ENCODE results near the gene LRFN3. TPM values are rescaled to one million over a fixed set of nuclear protein-coding genes. Genes with fewer than 3 reads are reported as not detected.
"Not testable (repeated sequence)": the region's sequence is repeated elsewhere in the genome, so short reads cannot be mapped to it uniquely, and the experiment has no call there.

LRFN3 gene
- total and polyA plus RNA-seq, 9 donors = 1.8 to 13.9 (median 8.7) TPM

- DNase-seq = peak; percentile 28
- Histone ChIP-seq H3K4me3 (ENCODE audit: low read length) (no peak overlapping the region), H3K36me3 (ENCODE audit: control insufficient read depth, insufficient read depth, low read length) (no peaks in the 10 kb centered on the region), H3K27ac (ENCODE audit: low read length) (no peak overlapping the region), H3K27me3 (ENCODE audit: control insufficient read depth, insufficient read depth, low read length) (no peaks in the 10 kb centered on the region), H3K4me1 (ENCODE audit: control insufficient read depth, insufficient read depth, low read length) (no peaks in the 10 kb centered on the region), H3K9me3 (replicated peaks; ENCODE audit: control insufficient read depth, low read depth, low read length) (no peaks in the 10 kb centered on the region)
- 17% methylated on average over 1 of the region's 5 CpGs for WGBS (ENCODE audit: insufficient coverage)
Measured at GRCh38 chr19:35975608-35976214, 39.5 kb downstream of the LRFN3 start.

DNA sequence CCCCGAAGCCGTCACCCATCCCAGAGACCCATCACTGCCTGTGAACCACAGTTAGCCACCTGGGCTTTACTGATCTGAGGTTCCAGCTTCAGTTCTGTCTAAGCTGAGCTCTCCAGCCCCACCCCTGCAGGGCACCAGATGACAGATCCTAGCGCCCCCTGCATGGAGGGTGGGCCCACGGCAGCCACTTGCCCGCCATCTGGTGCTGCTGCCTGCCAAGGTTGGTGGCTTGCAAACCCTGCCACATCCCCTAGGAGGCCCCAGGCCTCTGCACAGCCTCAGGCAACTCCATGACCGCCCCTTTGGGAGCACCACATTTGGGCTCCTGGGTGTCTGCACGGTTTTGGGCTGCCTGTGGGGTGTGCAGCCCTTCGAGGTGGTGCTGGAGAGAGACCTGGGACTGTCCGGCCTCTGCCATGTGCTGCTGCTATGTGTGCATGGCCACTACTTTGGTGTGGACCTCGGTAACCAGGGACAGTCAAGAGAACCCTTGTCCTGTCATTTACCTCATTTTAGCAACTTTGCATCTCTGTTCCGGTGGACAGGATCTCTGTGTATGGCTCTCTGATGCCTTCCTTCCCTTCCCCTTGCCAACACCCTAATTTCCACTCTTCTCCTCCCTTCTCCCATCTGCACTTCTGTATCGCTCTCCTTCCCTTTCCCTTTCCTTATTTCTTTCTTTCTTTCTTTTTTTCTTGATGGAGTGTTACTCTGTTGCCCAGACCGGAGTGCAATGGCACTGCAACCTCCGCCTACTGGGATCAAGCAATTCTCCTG lies 41.5 kb downstream of the LRFN3 start:
- H3K4me1 ChIP-seq (ENCODE audit: control insufficient read depth, insufficient read depth, low read length) = no peaks in the 10 kb centered on the region

GRCh38 chr19:35978271-35978670 lies 42.1 kb downstream of the LRFN3 start:
- no peaks in the 10 kb centered on the region for H3K36me3 ChIP-seq (ENCODE audit: control insufficient read depth, insufficient read depth, low read length)
- 34% methylated on average over 5 of the region's 5 CpGs for WGBS (ENCODE audit: insufficient coverage)
- H3K4me3 ChIP-seq (ENCODE audit: low read length) = no peak overlapping the region
- H3K27ac ChIP-seq (ENCODE audit: low read length) = no peak overlapping the region
- H3K4me1 ChIP-seq (ENCODE audit: control insufficient read depth, insufficient read depth, low read length) = no peaks in the 10 kb centered on the region
- H3K9me3 ChIP-seq (replicated peaks; ENCODE audit: control insufficient read depth, low read depth, low read length) = no peaks in the 10 kb centered on the region
- DNase-seq = no peak
- no peaks in the 10 kb centered on the region for H3K27me3 ChIP-seq (ENCODE audit: control insufficient read depth, insufficient read depth, low read length)

More for the DNA sequence above, 41.5 kb downstream of the LRFN3 start:
- Histone ChIP-seq H3K36me3 (ENCODE audit: control insufficient read depth, insufficient read depth, low read length) (no peaks in the 10 kb centered on the region), H3K27ac (ENCODE audit: low read length) (no peak overlapping the region), H3K9me3 (replicated peaks; ENCODE audit: control insufficient read depth, low read depth, low read length) (no peaks in the 10 kb centered on the region), H3K27me3 (ENCODE audit: control insufficient read depth, insufficient read depth, low read length) (no peaks in the 10 kb centered on the region), H3K4me3 (ENCODE audit: low read length) (no peak overlapping the region)
- WGBS (ENCODE audit: insufficient coverage) = 44% methylated on average over 11 of the region's 14 CpGs
- no peak for DNase-seq

DNA sequence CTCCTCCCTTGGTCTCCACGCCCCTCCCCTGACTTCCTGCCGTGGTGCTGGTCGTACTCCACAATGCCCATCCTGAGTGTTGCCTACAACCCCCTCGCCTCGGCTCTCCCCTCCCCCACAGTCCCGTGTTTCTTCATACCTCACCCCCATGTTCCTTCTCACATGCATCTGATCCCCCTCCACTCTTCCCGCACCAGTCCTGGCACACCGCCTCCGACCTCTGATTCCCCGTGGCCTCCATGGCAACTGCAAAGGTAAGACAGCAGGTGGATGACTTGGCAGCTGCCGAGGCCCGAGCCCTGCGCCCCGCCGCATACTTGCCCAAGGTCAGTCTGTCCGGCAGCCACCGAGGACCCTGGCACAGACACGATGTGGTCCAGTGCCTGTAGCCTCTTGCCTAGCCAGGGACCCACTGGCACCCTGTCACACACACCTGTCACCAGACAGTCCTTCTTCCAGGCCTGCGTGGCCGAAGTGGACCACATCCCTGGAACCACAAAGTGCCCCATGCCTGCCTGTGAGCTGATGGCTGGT lies 42.7 kb downstream of the LRFN3 start:
- Histone ChIP-seq H3K27me3 (ENCODE audit: control insufficient read depth, insufficient read depth, low read length) (no peaks in the 10 kb centered on the region), H3K4me3 (ENCODE audit: low read length) (no peak overlapping the region), H3K9me3 (replicated peaks; ENCODE audit: control insufficient read depth, low read depth, low read length) (no peaks in the 10 kb centered on the region), H3K4me1 (ENCODE audit: control insufficient read depth, insufficient read depth, low read length) (no peaks in the 10 kb centered on the region), H3K27ac (ENCODE audit: low read length) (no peak overlapping the region), H3K36me3 (ENCODE audit: control insufficient read depth, insufficient read depth, low read length) (no peaks in the 10 kb centered on the region)
- DNase-seq = no peak
- WGBS (ENCODE audit: insufficient coverage) = 64% methylated on average over 20 of the region's 20 CpGs

DNA sequence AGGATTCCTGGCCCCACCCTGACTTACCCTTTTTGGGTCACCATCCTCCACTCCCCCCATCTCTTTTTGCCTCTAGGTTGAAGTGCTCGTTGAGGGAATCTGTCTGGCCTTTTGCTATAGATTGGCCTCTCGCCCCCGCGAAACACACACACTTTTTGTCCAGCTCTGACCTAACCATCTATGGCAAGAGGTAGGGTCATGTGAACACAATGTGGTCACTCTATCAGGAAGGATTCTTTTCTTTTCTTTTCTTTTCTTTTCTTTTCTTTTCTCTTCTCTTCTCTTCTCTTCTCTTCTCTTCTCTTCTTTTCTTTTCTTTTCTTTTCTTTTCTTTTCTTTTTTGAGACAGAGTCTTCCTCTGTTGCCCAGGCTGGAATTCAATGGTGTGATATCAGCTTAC lies 44.8 kb downstream of the LRFN3 start:
- no CpG with 5 or more reads among the region's 4 CpGs for WGBS (ENCODE audit: insufficient coverage)
- not testable (repeated sequence) for H3K36me3 ChIP-seq (ENCODE audit: control insufficient read depth, insufficient read depth, low read length); H3K9me3 ChIP-seq (replicated peaks; ENCODE audit: control insufficient read depth, low read depth, low read length); DNase-seq; H3K4me3 ChIP-seq (ENCODE audit: low read length); H3K4me1 ChIP-seq (ENCODE audit: control insufficient read depth, insufficient read depth, low read length); H3K27ac ChIP-seq (ENCODE audit: low read length)
- H3K27me3 ChIP-seq (ENCODE audit: control insufficient read depth, insufficient read depth, low read length) = peaks cover 13% of the 10 kb centered on the region

GRCh38 chr19:35983177-35983576 lies 47.0 kb downstream of the LRFN3 start:
- DNase-seq = no peak
- Histone ChIP-seq H3K9me3 (replicated peaks; ENCODE audit: control insufficient read depth, low read depth, low read length) (no peaks in the 10 kb centered on the region), H3K36me3 (ENCODE audit: control insufficient read depth, insufficient read depth, low read length) (no peaks in the 10 kb centered on the region), H3K27me3 (ENCODE audit: control insufficient read depth, insufficient read depth, low read length) (peaks cover 33% of the 10 kb centered on the region), H3K27ac (ENCODE audit: low read length) (no peak overlapping the region), H3K4me3 (ENCODE audit: low read length) (no peak overlapping the region), H3K4me1 (ENCODE audit: control insufficient read depth, insufficient read depth, low read length) (peaks cover 6% of the 10 kb centered on the region)
- WGBS (ENCODE audit: insufficient coverage) = 70% methylated on average over 5 of the region's 8 CpGs

DNA sequence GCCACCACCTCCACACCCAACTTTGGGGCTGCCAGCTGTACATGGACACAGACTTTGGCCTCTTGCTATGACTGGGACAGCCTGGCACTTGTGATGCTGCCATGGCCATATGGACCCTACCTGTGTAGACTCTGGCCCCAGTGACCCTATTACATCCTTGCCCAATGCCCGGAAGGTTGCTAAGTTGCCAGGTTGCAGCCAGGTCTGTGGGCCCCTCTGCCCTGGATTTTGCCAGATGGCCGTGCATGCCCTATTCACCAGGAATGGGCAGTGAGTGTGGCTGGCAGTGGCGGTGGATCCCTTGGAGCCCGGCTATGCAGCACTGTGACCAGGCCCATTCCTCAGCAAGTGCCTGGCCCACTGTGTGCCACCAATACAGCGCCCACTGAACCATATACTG lies 49.9 kb downstream of the LRFN3 start:
- Histone ChIP-seq H3K36me3 (ENCODE audit: control insufficient read depth, insufficient read depth, low read length) (no peaks in the 10 kb centered on the region), H3K4me3 (ENCODE audit: low read length) (no peak overlapping the region), H3K4me1 (ENCODE audit: control insufficient read depth, insufficient read depth, low read length) (peaks cover 6% of the 10 kb centered on the region), H3K27me3 (ENCODE audit: control insufficient read depth, insufficient read depth, low read length) (peaks cover 35% of the 10 kb centered on the region), H3K27ac (ENCODE audit: low read length) (no peak overlapping the region), H3K9me3 (replicated peaks; ENCODE audit: control insufficient read depth, low read depth, low read length) (no peaks in the 10 kb centered on the region)
- 76% methylated on average over 5 of the region's 5 CpGs for WGBS (ENCODE audit: insufficient coverage)
- no peak for DNase-seq

DNA sequence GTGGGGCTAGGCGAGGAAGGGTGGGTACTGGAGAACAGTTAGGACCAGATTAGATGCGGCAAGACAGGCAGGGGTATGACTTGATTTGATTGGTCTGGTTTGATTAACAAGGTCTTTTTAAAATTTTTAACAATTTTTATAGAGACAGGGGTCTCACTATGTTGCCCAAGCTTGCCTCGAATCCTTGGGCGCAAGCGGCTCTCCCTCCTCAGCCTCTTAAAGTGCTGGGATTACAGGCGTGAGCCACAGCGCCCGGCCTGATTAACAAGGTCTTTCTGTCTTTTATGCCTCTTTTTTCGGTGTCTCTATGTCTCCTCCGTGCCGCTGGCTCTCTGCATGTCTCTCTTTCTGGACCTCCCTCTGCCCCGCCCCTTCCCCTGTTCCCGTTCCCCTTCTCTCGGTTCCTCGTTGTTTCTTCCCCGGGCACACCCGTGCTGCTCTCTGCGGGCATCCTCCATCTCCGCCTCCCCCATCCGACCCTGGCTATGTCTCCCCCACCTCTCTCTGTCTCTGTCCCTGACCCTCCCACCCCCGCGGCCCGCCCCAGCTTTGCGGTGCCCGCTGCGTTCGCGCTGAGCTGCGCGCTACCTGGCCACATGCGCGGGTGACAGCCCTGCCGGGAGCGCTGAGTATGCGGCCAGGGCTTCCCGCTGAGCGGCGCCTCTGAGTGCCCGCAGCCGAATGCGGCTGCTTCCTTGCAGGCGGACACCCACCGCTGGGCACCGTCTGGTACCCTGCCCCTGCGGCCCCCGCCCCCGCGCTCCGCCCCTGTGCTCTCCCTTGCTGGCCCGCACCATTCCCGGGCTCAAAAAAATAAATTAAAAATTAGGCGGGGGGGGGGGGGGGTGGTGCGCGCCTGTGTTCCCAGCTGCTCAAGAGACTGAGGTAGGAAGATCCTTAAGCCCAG lies 50.7 kb downstream of the LRFN3 start:
- no peak overlapping the region for H3K27ac ChIP-seq (ENCODE audit: low read length)
- peaks cover 6% of the 10 kb centered on the region for H3K4me1 ChIP-seq (ENCODE audit: control insufficient read depth, insufficient read depth, low read length)
- H3K36me3 ChIP-seq (ENCODE audit: control insufficient read depth, insufficient read depth, low read length) = no peaks in the 10 kb centered on the region
- no peak for DNase-seq
- H3K4me3 ChIP-seq (ENCODE audit: low read length) = peak overlapping the region; percentile 13
- no peaks in the 10 kb centered on the region for H3K9me3 ChIP-seq (replicated peaks; ENCODE audit: control insufficient read depth, low read depth, low read length)
- H3K27me3 ChIP-seq (ENCODE audit: control insufficient read depth, insufficient read depth, low read length) = peaks cover 35% of the 10 kb centered on the region
- 4% methylated on average over 52 of the region's 54 CpGs for WGBS (ENCODE audit: insufficient coverage)

GRCh38 chr19:35987571-35987896 lies 51.4 kb downstream of the LRFN3 start:
- peaks cover 6% of the 10 kb centered on the region for H3K4me1 ChIP-seq (ENCODE audit: control insufficient read depth, insufficient read depth, low read length)
- H3K27ac ChIP-seq (ENCODE audit: low read length) = no peak overlapping the region
- no peak for DNase-seq
- H3K9me3 ChIP-seq (replicated peaks; ENCODE audit: control insufficient read depth, low read depth, low read length) = no peaks in the 10 kb centered on the region
- H3K36me3 ChIP-seq (ENCODE audit: control insufficient read depth, insufficient read depth, low read length) = no peaks in the 10 kb centered on the region
- no peak overlapping the region for H3K4me3 ChIP-seq (ENCODE audit: low read length)
- H3K27me3 ChIP-seq (ENCODE audit: control insufficient read depth, insufficient read depth, low read length) = peaks cover 35% of the 10 kb centered on the region
- WGBS (ENCODE audit: insufficient coverage) = no CpG with 5 or more reads among the region's 8 CpGs

DNA sequence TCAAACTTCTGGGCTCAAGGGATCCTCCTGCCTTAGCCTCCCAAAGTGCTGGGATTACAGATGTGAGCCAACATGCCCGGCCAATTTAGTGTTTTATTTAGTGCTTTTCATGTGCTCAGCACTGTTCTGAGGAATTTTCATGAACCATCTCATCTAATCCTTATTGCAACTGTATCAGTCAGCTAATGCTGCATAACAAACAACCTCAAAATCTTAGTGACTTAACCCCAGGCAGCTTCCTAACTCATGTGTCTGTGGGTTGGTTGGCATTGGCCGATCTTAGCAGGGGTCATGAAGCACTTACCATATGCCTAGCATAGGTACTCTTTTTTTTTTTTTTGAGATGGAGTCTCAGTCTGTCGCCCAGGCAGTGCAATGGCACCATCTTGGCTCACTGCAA lies 52.6 kb downstream of the LRFN3 start:
- H3K9me3 ChIP-seq (replicated peaks; ENCODE audit: control insufficient read depth, low read depth, low read length) = no peaks in the 10 kb centered on the region
- H3K36me3 ChIP-seq (ENCODE audit: control insufficient read depth, insufficient read depth, low read length) = no peaks in the 10 kb centered on the region
- peaks cover 6% of the 10 kb centered on the region for H3K4me1 ChIP-seq (ENCODE audit: control insufficient read depth, insufficient read depth, low read length)
- H3K27me3 ChIP-seq (ENCODE audit: control insufficient read depth, insufficient read depth, low read length) = peaks cover 35% of the 10 kb centered on the region
- H3K4me3 ChIP-seq (ENCODE audit: low read length) = no peak overlapping the region
- no CpG with 5 or more reads among the region's 3 CpGs for WGBS (ENCODE audit: insufficient coverage)
- DNase-seq = no peak
- H3K27ac ChIP-seq (ENCODE audit: low read length) = no peak overlapping the region
